KOPT-K1 (cell line): ENCODE measurements around the gene CD96.
A peak's percentile ranks its signal among the peaks of the same experiment; 100 is the strongest.
"Not testable (repeated sequence)": the region's sequence is repeated elsewhere in the genome, so short reads cannot be mapped to it uniquely, and the experiment has no call there.

Source experiments
- H3K27ac ChIP-seq: fragments of 200-600 bp; sonication (generic); 2 replicates; pipeline ENCODE4 v1.5.1; 2016; ENCODE audit warnings: antibody characterized with exemption, mild to moderate bottlenecking, low read depth, low read length; ENCODE audit not compliant: poor library complexity, severe bottlenecking
- H3K36me3 ChIP-seq: fragments of 200-600 bp; sonication (generic); 2 replicates; pipeline ENCODE4 v1.5.1; 2017; ENCODE audit warnings: antibody characterized with exemption, mild to moderate bottlenecking, low read length, moderate library complexity; ENCODE audit not compliant: insufficient read depth
- H3K9me3 ChIP-seq: fragments of 200-600 bp; sonication (generic); 2 replicates; pipeline ENCODE4 v1.5.1; 2017; ENCODE audit warnings: antibody characterized with exemption, low read length, mild to moderate bottlenecking; ENCODE audit not compliant: insufficient read depth, poor library complexity, severe bottlenecking

Gene CD96

DNA sequence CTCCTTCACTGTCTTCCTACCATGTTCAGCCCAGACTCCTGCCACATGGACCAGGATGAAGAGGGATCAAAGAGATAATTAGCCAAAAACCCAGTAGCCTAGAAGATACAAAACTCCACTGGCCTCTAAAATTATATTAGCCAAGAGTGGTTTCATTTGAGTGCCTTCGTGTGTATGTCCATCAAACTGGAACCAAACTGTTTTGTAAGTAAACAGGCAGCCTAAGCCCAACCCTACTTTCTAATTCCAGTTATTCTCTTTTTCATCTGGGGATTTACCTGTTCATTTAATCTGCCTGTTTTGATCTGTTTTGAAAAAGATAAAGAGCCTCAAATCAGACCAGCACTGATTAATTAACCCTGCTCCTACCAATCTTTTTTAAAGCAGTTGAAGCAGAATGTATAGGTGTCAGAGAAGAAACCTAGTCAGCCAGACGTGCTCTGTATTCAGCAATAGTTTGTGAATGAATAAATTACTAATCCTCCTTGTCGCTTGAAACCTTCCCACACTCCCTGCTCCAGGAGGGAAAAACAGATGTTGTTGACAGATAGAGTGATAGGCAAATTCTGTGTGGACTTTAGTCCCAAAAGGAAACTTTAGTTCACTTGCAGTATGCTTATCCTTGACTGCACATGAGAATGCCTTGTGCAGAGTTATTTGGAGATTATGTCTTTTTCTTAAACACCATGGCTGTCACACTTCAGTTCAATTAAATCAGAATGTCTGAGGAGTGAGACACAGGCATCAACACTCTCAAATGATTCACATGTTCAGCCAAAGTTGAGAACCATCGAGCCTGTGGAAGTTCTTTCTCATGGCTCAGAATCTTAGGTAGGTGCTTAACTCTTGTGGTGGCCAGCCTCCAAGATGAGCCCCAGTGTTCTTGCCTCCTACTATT lies 108.6 kb downstream of the CD96 start:
- peaks cover 93% of the 10 kb centered on the region for H3K36me3 ChIP-seq
- no peaks in the 10 kb centered on the region for H3K9me3 ChIP-seq
- H3K27ac ChIP-seq, result no peak overlapping the region

DNA sequence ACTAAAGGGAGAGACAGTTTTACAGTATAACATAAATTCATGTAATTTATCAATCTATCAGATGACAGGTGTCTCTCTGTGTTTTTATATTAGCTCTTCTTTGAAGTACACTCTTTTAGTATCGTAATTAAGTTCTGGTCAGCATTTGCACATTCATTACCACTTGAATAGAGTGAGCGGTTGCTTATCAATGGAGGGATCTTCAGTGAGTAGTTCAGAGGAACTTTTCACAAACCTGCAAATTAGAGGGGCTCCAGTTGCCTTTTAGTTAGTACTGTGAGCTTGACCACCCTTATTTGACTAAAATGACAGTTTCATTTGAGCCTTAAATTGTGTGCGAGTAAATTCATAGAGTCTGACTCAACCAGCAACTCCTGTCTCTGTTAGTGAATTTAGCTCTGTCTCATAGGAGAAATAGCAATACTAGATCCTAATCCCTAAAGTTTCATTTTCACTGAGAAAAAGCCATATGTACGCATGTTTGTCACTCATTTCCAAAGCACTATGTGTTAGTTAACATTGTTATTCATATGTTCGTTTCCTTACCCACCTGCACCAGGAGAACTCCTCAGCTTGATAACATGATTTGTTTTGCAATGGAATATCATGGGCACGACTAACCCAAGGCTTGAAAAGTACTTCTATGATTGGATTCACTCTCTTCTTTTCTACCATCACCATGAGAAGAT lies 110.6 kb downstream of the CD96 start:
- Histone ChIP-seq H3K36me3 (peaks cover 78% of the 10 kb centered on the region), H3K9me3 (no peaks in the 10 kb centered on the region), H3K27ac (no peak overlapping the region)

DNA sequence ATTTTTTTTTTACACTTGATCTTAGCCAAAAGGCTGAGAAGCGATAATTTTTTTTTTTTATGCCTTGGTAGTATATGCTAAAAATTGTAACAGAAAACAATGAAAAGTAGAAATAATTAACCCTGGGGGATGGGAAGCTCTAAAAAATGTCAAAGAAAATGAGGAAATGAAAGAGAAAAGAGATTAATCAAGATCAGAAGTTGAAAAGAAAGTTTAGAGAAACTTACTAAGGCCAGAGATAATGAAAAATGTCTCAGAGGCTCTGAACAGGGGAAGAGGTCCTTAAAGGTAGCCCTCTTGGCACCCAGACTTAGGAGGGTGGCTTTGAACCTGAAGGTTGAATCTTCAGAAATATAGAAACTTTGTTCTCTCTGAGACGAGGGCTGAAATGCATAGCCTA lies 111.8 kb downstream of the CD96 start:
- no peaks in the 10 kb centered on the region for H3K9me3 ChIP-seq
- H3K27ac ChIP-seq, result no peak overlapping the region
- H3K36me3 ChIP-seq, result peaks cover 67% of the 10 kb centered on the region

DNA sequence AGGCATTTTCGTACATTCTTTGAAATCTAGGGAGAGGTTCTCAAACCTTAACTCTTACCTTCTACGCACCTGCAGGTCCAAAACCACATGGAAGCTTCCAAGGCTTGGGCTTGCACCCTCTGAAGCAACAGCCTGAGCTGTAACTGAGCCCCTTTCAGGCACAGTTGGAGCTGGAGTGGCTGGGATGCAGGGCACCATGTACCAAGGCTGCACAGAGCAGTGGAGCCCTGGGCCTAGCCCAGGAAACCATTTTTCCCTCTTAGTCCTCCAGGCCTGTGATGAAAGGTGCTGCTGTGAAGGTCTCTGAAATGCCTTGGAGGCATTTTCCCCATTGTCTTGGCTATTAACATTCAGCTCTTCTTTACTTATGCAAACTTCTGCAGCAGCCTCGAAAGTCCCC lies 120.0 kb downstream of the CD96 start:
- Histone ChIP-seq H3K27ac (no peak overlapping the region), H3K9me3 (peaks cover 55% of the 10 kb centered on the region), H3K36me3 (peaks cover 63% of the 10 kb centered on the region)

DNA sequence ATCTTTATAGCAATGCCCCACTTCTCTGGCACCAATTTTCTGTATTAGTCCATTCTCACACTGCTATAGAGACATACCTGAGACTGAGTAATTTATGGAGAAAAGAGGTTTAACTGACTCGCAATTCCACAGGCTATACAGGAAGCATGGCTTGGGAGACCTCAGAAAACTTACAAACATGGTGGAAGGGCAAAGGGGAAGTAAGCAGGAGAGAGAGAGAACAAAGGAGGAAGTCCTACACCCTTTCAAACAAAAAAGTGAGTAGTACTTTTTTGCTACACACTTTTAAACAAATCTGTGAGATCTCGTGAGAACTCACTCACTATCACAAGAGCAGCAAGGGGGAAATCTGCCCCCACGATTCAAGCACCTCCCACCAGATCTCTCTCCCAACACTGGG lies 120.9 kb downstream of the CD96 start:
- H3K9me3 ChIP-seq, result peaks cover 59% of the 10 kb centered on the region
- no peak overlapping the region for H3K27ac ChIP-seq
- peaks cover 66% of the 10 kb centered on the region for H3K36me3 ChIP-seq

DNA sequence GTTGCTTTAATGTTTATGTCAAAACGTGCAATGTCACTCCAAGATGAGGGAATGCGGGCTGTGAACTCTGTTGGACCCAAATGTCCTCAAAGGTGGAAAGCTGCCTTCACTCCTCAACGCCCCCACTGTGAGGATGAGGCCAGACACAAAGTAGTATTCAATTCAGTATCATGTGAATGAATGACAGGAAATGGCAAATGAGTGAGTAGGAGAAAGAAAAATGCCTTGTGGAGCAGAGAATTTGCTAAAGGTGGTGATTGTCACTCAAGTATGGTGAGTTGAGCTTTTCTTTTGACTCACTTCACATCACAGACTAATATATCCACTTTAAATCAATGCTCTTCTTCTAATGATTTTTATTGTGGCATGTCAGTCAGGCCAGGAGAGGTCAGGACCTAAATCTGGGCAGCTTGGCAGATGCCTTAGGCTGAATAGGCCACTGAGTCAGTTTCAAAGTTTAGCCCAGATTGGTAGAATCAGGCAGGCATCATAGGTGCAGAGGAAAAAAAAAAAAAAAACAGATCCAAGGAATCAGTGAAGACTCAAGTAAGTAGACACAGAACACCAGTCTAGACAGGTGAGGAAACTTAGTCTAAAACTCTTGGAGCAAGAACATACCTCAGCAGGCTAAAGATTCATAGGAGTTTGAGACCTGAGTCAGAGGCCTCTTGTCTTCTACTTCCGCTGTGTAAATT lies 124.2 kb downstream of the CD96 start:
- H3K36me3 ChIP-seq, result peaks cover 50% of the 10 kb centered on the region
- peaks cover 36% of the 10 kb centered on the region for H3K9me3 ChIP-seq
- H3K27ac ChIP-seq, result peak overlapping the region; percentile 86

DNA sequence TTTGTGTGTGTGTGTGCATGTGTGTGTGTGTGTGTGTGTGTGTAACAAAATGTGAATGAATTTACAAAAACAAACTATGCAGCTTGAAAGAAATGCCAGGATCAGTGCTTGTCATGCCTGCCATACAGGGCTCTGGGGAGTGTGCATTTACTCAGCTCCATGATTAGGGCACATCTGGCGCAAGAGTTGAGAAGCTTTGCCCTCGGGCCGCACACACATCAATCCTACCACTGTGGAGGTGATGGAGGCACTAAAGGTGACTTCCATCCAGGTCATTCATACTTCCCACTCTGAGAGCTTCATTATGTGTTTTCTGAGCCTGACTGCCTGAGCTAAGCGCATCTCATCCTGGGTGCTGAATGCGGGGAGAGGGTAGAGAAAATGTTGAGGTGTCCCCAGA lies 125.2 kb downstream of the CD96 start:
- peaks cover 27% of the 10 kb centered on the region for H3K9me3 ChIP-seq
- peak overlapping the region; percentile 86 for H3K27ac ChIP-seq
- peaks cover 40% of the 10 kb centered on the region for H3K36me3 ChIP-seq

DNA sequence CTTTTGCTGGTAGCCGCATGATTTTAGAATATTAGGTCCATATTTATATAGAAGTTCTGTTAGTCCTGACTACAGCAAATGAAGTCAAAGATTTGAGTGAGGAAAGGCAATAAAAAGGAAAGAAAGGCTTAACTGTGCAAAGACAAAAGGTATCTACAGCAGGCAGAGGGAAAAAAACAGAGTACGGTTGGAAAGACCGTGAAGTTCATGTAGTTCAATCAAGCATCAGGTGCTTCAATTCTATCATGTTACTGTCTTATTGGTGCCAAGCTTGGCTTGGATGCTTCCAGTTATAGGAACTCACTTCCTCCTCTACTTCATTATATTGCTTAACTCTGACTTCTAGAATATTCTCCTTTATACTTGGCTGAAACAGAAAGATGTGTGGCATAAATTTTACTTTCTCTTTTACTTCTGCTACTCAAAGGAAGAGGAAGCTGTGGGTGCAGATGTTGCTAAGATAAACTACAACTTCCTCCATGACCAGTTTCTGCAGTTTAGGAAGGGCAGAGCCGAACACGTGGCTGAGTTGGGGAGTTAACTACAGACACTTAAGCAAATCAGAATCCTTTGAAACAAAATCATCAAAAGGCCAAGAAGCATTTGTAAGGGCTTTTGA lies 125.7 kb downstream of the CD96 start:
- peaks cover 21% of the 10 kb centered on the region for H3K9me3 ChIP-seq
- H3K27ac ChIP-seq, result peak overlapping the region; percentile 86
- H3K36me3 ChIP-seq, result peaks cover 35% of the 10 kb centered on the region

DNA sequence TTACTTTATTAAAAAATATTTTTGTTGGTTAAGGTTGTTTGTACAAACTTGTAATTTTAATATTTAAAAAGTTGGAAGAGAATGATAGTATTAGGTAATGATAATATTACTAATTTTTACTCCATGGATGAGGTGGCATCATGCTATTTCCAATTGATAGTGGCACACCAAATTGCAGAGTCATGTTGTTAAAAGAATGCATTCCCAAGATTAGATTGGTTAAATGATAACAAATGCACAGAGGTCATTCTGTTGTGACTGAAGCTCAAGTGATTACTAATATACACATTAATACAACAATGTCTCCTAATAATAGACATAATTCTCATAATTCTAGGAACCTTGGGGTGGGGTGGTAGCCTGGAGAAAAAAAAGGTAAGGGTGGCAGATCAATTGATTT lies 126.3 kb downstream of the CD96 start:
- Histone ChIP-seq H3K27ac (peak overlapping the region; percentile 86), H3K36me3 (peaks cover 29% of the 10 kb centered on the region), H3K9me3 (peaks cover 15% of the 10 kb centered on the region)

DNA sequence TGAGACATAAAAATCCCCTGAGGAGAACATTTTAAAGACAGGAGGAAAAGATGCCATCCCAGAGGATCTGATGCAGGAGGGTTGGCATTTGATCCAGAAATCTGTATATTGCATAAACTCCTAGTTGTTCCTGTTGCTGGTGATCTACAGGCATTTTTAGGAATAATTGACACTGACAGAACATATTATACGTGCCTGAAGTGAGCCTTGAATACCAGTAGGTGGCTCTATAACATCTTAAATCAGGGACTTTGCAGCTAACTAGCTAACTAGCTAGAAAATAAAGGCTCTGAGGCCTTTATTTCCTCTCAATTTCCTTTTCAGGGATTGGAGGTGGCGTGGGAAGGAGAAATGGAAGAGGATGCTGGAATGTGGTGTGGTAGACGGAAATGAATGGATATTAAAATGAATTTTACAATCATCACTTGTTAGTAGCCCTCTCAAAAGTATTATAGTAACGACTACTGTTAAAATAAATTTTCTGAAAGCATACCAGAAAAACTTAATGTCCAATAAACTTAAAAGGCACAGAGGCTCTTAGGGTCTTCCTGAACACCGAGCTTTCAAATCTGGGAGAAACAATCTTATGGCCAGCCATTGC lies 127.0 kb downstream of the CD96 start:
- Histone ChIP-seq H3K27ac (peak overlapping the region; percentile 86), H3K36me3 (peaks cover 22% of the 10 kb centered on the region)

DNA sequence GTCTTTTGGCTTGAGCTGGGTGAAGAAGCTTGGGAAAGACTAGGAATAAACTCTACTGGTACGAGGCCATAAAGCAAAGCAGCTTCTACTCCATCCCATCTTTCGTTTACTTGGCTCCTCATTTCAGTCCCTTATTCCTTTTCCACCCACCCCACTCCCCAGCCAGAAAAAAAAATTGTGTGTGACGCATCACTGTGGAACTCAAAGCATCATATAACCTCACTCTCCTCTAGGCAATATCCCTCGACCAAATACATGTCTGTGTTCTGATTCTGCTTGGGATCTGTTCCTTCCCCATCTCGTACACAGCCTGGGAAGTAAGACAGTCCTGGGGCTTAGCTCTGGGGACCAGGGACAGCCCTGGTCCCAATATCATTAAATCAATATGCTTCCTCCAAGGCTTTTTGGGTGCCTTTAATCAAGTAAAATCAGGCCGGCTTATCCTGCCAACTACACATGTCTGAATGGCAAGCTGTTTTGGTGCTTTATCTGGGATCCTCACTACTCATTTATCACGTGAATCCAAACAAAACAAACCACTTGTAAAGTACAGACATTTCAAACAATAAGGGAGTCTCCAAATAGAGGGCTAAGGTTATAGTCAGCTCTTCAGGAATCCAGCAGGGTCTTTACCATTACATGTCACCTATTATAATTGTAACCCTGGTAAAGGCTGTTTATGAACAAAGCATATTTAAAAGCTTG lies 128.1 kb downstream of the CD96 start:
- H3K27ac ChIP-seq, result no peak overlapping the region
- H3K9me3 ChIP-seq, result peaks cover 7% of the 10 kb centered on the region
- peaks cover 19% of the 10 kb centered on the region for H3K36me3 ChIP-seq

More for the DNA sequence above, 127.0 kb downstream of the CD96 start:
- H3K9me3 ChIP-seq, result peaks cover 10% of the 10 kb centered on the region

DNA sequence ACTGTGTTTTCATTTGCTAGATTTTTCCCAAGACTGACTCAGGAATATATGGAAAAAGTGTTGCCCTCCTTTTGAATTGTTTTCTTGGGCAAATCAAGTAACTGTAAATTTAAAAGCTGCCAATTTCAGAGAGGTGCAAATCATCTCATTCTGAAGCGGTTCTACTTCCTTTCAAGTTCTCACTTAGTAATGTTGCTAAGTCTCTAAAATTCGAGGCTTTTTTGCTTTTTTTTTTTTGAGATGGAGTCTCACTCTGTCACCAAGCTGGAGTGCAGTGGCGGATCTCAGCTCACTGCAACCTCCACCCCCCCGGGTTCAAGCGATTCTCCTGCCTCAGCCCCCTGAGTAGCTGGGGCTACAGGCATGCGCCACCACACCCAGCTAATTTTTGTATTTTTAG lies 130.5 kb downstream of the CD96 start:
- not testable (repeated sequence) for H3K9me3 ChIP-seq, H3K36me3 ChIP-seq
- H3K27ac ChIP-seq, result peak overlapping the region; percentile 19

DNA sequence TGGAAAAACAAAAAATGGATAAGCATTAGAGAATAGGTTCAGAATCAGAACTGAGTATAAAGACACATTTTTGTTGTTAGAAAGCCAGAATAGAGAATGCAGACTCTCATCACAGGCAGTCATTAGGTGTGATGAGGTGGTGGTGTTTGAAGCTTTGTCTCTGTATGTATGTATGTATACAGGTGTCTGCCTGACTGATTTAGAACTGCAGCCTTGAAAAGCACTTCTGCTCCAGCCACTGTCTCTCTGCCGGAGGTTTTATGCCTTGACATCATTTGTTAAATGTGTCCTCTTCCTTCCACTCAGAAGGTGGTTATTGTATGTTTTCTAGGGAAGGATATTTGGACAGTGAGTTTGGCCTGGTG lies 133.8 kb downstream of the CD96 start:
- peak overlapping the region; percentile 25 for H3K27ac ChIP-seq
- no peaks in the 10 kb centered on the region for H3K9me3 ChIP-seq
- no peaks in the 10 kb centered on the region for H3K36me3 ChIP-seq
